Measurements from ENCODE around the gene ARHGAP6.
"Not testable (repeated sequence)": the region's sequence is repeated elsewhere in the genome, so short reads cannot be mapped to it uniquely, and the experiment has no call there.

DNA sequence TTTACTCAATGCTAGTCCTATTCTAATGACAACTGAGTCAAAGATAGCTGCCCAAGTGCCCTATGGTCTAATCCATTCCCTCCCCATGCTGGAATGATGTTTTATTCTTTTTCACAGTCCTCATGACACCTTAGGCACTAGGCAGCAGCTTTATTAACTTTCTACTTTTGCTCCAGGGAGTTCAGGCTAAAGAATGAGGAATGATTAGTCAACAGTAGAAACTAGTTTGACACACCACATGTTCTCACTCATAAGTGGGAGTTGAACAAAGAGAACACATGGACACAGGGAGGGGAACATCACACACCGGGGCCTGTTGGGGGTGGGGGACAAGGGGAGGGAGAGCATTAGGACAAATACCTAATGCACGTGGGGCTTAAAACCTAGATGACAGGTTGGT is 309.8 kb downstream of the ARHGAP6 start:
- not testable (repeated sequence) for TF ChIP-seq CTCF (conservative IDR thresholded peaks at IDR 0.05); ZFX (IDR thresholded peaks at IDR 0.05)

Measured in C4-2B (cell line).